ENCODE results near the gene TMC1. TPM values are rescaled to one million over a fixed set of nuclear protein-coding genes. Genes with fewer than 3 reads are reported as not detected.

Gene TMC1
- total RNA-seq, 1 experiment from 2014 or later = 0.36 TPM

GRCh38 chr9:72734631-72735030 lies 213.2 kb downstream of the TMC1 start:
- Histone ChIP-seq H3K9me3 (ENCODE audit: control insufficient read depth, insufficient read depth, low read depth, low read length) (no peaks in the 10 kb centered on the region), H3K4me3 (ENCODE audit: low read depth in 2 of 2, low read length in 2 of 2) (no peak overlapping the region), H3K27me3 (ENCODE audit: control insufficient read depth, insufficient read depth, low read length) (no peaks in the 10 kb centered on the region), H3K4me1 (ENCODE audit: control insufficient read depth, insufficient read depth, low read length) (no peaks in the 10 kb centered on the region), H3K27ac (ENCODE audit: low read length) (no peak overlapping the region), H3K36me3 (ENCODE audit: control insufficient read depth, insufficient read depth, low read length) (no peaks in the 10 kb centered on the region)
- ChIA-PET POLR2A (no interaction called here), CTCF (no interaction called here)
- in situ Hi-C loops (cut with HindIII; ENCODE audit: low pct_unique_long_range_greater_than_20kb, low sequenced_read_pairs) = no loop called here
- ATAC-seq = no peak
- intact Hi-C loops (cut with micrococcal nuclease; ENCODE audit: unreplicated experiment) = no loop called here
- no TSS peak for BruUV-seq (replicated peaks)
- TF ChIP-seq TCF7L2 (IDR thresholded peaks at IDR 0.05; ENCODE audit: low read depth, low read length) (no peak), REST (IDR thresholded peaks at IDR 0.05; ENCODE audit: insufficient read depth in 1 of 2, low read depth in 2 of 2, low read length in 1 of 2) (no peak), CTCF (IDR thresholded peaks at IDR 0.05) (no peak), SIN3A (IDR thresholded peaks at IDR 0.05; ENCODE audit: borderline replicate concordance, insufficient read depth, low read depth, low read length) (no peak), POLR2AphosphoS5 (IDR thresholded peaks at IDR 0.05; ENCODE audit: low read depth, low read length) (no peak)
- no peak for DNase-seq (ENCODE audit: low read depth, low spot score)

- no peaks in the 10 kb centered on the region for H3K36me3 ChIP-seq (ENCODE audit: control insufficient read depth, insufficient read depth, low read length)
- ChIA-PET CTCF (interaction anchor here (0.6 kb wide), 1 partner anchor 925 kb away, joined by 3 read pairs; no protein-coding TSS in a partner anchor), POLR2A (no interaction called here)
- H3K27me3 ChIP-seq (ENCODE audit: control insufficient read depth, insufficient read depth, low read length) = no peaks in the 10 kb centered on the region
- H3K27ac ChIP-seq (ENCODE audit: low read length) = no peak overlapping the region
- intact Hi-C loops (cut with micrococcal nuclease; ENCODE audit: unreplicated experiment) = no loop called here
- no peaks in the 10 kb centered on the region for H3K9me3 ChIP-seq (ENCODE audit: control insufficient read depth, insufficient read depth, low read depth, low read length)
- TF ChIP-seq TCF7L2 (IDR thresholded peaks at IDR 0.05; ENCODE audit: low read depth, low read length) (no peak), POLR2AphosphoS5 (IDR thresholded peaks at IDR 0.05; ENCODE audit: low read depth, low read length) (no peak), REST (IDR thresholded peaks at IDR 0.05; ENCODE audit: insufficient read depth in 1 of 2, low read depth in 2 of 2, low read length in 1 of 2) (no peak), CTCF (IDR thresholded peaks at IDR 0.05) (no peak), SIN3A (IDR thresholded peaks at IDR 0.05; ENCODE audit: borderline replicate concordance, insufficient read depth, low read depth, low read length) (no peak)
- H3K4me1 ChIP-seq (ENCODE audit: control insufficient read depth, insufficient read depth, low read length) = no peaks in the 10 kb centered on the region
- no peak for ATAC-seq
- no peak overlapping the region for H3K4me3 ChIP-seq (ENCODE audit: low read depth in 2 of 2, low read length in 2 of 2)
- no peak for DNase-seq (ENCODE audit: low read depth, low spot score)
- in situ Hi-C loops (cut with HindIII; ENCODE audit: low pct_unique_long_range_greater_than_20kb, low sequenced_read_pairs) = no loop called here
- no TSS peak for BruUV-seq (replicated peaks)
Observed at GRCh38 chr9:72743836-72744235, 222.4 kb downstream of the TMC1 start.

All from Panc1 (cell line).